Dermis microvascular lymphatic vessel endothelial cell (primary cell): ENCODE results near the gene PRPF40A. TPM values are rescaled to one million over a fixed set of nuclear protein-coding genes. Genes with fewer than 3 reads are reported as not detected.

Experiments
- DNase-seq, 2 donors: peaks; one replicate each; pipeline versions ENCODE4 v3.0.0 to v3.0.0-alpha.2; 2010; ENCODE audit warnings: low read depth in 2 of 2
- total RNA-seq: library from RNA; depleted of rRNA; stranded (reverse); fragments of >200 nt; gene quantifications from 2 replicates; pipeline ENCODE4 v1.2.1, GENCODE V29; 2014

Gene PRPF40A
- total RNA-seq, 1 donor from 2014 or later: 95.6 TPM

GRCh38 chr2:152651834-152652233 lies 65.4 kb downstream of the PRPF40A start:
- no peak for DNase-seq

GRCh38 chr2:152650768-152651371 lies 66.4 kb downstream of the PRPF40A start:
- no peak for DNase-seq

- DNase-seq: no peak
Measured at GRCh38 chr2:152649997-152650396, 67.3 kb downstream of the PRPF40A start.

- DNase-seq: peak; percentile 25 to 32
Measured at GRCh38 chr2:152648336-152648735, 68.9 kb downstream of the PRPF40A start.

- DNase-seq: peak in 1 of 2 donors; percentile 24
Measured at GRCh38 chr2:152647552-152647951, 69.7 kb downstream of the PRPF40A start.

GRCh38 chr2:152646775-152647174 lies 70.5 kb downstream of the PRPF40A start:
- peak in 1 of 2 donors; percentile 11 for DNase-seq

GRCh38 chr2:152646264-152646663 lies 71.0 kb downstream of the PRPF40A start:
- no peak for DNase-seq

GRCh38 chr2:152644189-152644873 lies 72.9 kb downstream of the PRPF40A start:
- no peak for DNase-seq

- no peak for DNase-seq
Measured at GRCh38 chr2:152638590-152638989, 78.7 kb downstream of the PRPF40A start.

- no peak for DNase-seq
Measured at GRCh38 chr2:152638056-152638455, 79.2 kb downstream of the PRPF40A start.

- DNase-seq: no peak
Measured at GRCh38 chr2:152637251-152637650, 80.0 kb downstream of the PRPF40A start.

- DNase-seq: peak; percentile 33 to 64
Measured at GRCh38 chr2:152635635-152636298, 81.5 kb downstream of the PRPF40A start.

- DNase-seq: no peak
Measured at GRCh38 chr2:152632736-152633135, 84.5 kb downstream of the PRPF40A start.

- DNase-seq: no peak
Measured at GRCh38 chr2:152630466-152630865, 86.8 kb downstream of the PRPF40A start.

- no peak for DNase-seq
Measured at GRCh38 chr2:152629202-152629601, 88.1 kb downstream of the PRPF40A start.

GRCh38 chr2:152627351-152627957 lies 89.8 kb downstream of the PRPF40A start:
- DNase-seq: peak; percentile 23 to 55

- no peak for DNase-seq
Measured at GRCh38 chr2:152626911-152627339, 90.3 kb downstream of the PRPF40A start.

GRCh38 chr2:152624805-152625204 lies 92.5 kb downstream of the PRPF40A start:
- DNase-seq: no peak

- no peak for DNase-seq
Measured at GRCh38 chr2:152623775-152624174, 93.5 kb downstream of the PRPF40A start.

GRCh38 chr2:152623076-152623740 lies 94.1 kb downstream of the PRPF40A start:
- DNase-seq: no peak

GRCh38 chr2:152622219-152622618 lies 95.0 kb downstream of the PRPF40A start:
- DNase-seq: no peak

GRCh38 chr2:152620985-152621384 lies 96.3 kb downstream of the PRPF40A start:
- no peak for DNase-seq
